Raji (cell line): Measurements from ENCODE around the gene CHRM2.

Experiments used
- POLR2A ChIP-seq: IDR thresholded peaks from 2 replicates; pipeline ENCODE4 v1.6.1; 2011; ENCODE audit warnings: low read depth, low read length, control low read depth; ENCODE audit not compliant: insufficient read depth

CHRM2 gene

DNA sequence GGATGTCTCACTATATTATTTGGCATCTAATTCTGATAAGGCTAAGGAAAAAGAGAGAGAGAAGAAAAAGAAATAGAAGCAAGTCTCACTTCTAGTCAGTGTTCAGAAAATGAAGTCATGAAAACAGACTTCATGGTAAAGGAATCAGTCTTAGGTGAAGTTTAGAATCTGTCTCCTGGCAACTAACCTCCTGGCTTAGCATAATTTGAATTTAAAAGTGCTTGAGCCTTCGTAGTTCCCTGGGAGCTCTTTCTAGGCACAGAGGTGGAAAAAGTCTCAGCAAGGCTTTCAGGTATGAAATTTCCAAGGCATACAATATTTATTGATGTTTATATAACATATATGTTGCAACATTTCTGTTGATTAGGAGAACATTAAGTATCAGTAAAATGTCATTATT is 10.4 kb downstream of the CHRM2 start:
- TF ChIP-seq POLR2A: no peak

DNA sequence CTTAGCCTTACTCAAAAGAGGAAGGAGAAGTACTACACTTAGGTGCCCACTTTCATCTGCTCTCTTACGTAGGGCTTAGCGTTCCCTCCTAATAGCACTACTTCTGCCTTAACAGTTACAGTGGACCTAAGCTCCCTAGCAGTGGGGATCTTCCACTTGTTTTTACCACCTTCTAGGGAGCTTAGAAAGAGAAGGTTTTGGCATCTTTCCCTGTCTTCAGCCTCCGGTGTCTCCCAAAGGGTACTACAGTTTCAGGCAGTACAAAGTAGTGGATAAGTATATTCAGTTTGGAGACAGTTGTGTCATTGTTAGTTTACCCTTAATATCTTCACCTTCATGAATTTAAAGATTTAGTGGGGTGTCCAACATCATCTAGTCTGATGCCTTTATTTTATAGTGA is 14.6 kb downstream of the CHRM2 start:
- TF ChIP-seq POLR2A: no peak

DNA sequence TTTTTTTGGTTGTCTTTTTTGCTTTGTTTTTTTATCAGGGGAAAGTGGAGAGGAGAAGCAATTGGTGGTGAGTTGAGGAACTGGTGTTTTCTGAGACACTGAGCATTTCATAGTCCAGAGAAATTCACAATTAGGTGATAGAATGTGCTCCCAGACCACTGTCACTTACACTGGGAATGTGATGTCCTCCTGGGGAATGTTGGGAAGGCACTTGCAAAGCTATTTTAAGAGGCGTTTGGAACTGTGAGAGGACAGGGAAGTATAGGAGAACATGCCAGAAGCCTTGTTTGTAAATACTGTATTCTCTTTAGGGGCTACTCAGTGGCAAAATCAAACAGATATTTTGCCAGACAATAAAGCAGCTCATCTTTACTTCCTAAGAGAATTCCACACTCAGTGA is 16.0 kb downstream of the CHRM2 start:
- TF ChIP-seq POLR2A: no peak

DNA sequence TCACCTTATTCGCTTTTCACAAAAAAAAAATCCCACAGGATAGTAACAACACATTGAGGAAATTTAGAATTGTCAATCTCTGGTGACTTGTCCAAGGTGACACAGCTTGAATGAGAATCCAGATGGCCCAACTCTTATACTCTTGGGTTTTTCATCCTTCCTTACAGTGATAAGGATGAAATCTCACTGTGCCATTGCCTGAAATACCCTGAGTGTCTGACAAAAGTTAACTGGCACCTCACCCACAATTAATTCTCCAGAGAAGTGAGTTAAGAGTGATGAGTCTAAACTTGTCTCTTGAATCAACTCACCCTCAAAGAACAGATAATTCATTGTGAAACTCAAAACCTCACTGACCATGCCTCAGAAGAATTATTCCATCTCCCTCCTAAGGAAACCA is 18.9 kb downstream of the CHRM2 start:
- no peak for TF ChIP-seq POLR2A

DNA sequence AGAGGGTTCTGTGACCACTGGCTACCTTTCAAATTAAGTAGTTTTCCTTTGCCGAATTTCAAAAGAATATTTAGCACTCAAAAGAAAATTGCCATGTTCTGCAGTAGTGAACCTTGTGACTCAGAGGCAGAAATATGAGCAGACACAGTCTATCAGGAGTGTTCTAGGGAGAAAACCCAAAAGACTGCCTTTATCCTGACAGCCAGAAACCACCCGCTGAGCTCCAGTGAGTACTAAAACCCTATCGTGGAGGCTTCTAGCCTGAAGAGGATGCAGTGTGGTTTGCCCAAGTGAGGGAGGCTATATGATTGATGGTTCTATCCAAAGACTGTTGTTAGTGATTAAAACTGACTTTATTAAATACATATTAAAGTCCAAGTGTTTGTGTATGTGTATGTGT is 21.9 kb downstream of the CHRM2 start:
- no peak for TF ChIP-seq POLR2A

DNA sequence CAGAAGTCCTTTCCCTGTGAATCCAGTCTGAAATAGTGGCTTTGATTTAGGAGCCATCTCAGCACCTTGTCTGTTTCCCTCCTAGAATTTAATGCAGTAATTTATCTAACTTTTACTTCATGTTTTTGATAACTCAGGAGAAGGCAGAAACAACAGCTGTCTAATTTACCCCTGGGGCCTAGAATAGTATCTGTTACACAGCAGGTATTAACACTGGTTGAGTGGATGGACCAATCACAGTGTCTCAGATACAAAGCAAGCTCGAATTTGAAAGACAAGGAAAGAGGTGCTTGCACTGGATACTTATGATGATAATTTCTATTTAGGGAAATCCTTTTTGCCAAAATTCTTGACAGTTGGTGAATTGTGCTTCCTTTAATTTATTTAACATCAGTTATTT is 23.4 kb downstream of the CHRM2 start:
- no peak for TF ChIP-seq POLR2A

DNA sequence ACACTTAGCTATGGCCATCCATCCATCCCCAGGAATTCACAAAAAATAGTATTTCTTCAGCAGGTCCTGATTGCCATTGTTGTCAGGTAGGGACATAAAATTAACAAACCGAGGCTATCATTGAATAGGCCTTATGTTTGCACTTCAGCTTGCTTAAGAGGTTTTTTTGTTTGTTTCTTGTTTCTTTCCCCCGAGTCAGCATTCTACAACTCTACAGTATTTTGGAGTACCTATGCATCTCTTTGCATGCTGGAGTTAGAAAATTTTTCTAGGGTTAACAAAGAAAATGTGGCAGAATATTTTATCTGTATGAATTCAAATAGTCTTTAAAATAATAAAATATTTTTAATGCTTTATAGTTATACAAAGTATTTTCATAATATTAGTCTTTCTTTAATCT is 26.3 kb downstream of the CHRM2 start:
- TF ChIP-seq POLR2A: no peak

DNA sequence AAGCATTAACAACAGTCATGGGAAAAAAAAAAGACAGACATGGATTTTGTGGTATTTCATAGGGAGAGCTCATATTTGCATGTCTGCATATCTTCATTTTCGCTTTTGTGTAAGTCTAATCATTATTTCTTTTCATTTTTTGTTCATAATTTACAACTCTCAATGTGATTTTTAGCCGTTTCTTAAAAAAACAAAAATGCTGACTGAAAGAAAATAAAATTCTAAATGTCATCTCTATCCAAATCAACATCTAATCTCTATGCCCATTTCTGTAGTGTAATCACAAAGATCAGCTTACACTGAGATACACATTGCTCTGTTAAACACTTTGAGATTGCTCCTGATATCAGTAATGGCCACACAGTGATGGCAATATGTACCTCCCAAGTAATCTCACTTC is 29.2 kb downstream of the CHRM2 start:
- TF ChIP-seq POLR2A: no peak

DNA sequence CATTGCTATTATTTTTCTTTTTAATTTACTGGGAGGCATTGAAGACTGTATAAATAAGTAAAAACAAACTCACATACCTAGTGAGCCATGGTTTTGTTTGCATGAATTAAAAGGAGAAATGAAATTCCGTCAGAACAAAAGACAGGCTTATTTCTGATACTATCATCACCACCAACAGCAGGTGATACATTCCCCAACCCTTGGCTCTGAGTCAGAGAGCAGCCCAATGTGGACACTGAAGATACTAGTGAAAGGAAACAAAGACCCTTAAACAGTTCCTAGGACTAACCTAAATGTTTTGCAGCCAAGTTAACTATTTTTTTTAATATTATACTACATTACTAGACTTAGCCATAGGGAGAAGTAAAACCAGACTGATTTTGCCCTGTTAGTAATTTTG is 31.6 kb downstream of the CHRM2 start:
- no peak for TF ChIP-seq POLR2A

DNA sequence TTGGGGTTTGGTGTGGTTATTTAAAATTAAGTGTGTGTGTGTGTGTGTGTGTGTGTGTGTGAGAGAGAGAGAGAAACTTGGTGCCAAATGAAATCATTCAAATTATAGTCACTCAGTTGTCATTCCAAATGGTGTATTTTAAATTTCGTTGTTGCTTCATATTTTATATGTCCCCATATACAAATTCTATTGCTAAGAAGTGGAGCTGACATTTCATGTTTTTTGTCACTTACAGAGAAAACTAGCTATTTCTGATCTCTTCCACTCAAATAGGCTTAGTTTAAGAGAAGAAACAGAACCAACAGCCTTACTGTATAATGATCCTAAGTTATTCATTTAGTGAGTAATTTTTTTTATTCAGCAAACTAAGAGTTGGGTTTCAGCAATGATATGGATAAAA is 42.3 kb downstream of the CHRM2 start:
- TF ChIP-seq POLR2A: no peak

DNA sequence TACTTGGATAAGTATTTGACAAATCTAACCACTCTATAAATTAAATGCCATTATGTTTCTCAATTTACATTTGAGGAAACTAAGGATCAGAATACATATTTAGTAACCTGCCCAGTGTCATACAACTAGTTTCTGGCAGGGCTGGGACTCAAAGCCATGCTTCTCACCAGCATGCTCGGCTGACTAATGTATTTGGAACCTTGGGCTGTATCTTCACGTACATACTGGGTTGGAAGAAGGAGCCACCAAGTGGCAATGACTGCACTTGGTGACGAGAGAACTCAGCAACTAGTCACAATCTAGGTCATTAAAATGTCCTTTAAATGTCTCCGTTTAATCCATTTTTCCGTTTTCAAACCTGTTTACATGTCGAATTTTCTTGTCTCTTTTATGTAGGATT is 42.9 kb downstream of the CHRM2 start:
- TF ChIP-seq POLR2A: no peak

DNA sequence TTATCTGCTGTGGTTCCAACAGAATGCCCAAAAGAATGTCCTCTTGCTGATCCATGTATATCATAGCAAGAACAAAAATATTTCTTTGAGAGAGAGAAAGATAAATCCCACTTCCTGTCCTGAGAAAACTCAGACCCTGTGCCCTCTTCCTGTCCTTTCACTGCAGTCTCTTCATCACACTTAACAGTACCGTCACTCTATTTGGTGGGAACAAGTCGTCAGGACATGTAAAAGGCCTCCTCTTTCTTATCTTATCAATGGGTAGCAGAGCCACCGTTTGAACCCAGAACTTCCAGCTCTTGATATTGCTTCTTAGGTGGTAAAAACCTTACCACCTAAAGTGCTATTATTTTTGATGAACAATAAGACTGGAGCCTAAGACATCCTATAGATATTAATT is 43.9 kb downstream of the CHRM2 start:
- TF ChIP-seq POLR2A: no peak

DNA sequence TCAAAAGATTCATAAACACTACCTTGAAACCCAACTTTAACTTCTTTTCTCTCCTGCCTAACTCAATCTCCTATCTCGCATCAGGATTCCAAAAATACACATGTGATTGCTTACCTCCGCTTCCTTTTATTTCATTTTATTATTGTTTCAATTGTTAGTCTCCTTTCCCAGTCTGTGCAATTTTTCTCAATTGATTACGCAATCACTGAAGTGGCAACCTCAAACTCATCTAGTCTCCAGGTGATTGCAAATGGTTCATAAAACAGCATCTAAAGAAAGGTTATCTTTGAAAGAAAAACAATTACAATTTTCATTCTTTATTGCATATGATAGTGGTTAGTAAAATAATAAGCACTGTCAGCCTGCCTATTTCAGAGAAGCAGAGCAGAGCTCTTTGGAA is 45.6 kb downstream of the CHRM2 start:
- TF ChIP-seq POLR2A: no peak

DNA sequence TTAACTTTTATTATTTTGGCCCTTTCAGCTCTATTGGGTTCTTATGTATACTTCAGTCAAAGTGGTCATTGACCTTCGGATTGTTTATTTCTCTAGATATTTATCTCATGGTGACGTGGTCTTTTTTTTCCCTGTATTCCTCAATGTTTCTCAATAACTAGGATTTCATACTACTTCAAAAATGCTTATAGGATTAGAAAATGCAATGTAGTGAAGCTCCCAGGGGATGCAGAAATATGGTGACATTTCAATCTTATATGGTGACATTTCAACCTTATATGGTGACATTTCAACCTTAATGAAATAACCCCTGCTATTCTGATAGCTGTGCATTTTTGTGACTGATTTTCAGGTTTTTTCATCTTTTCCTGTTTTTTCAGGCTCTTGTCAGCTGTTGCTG is 51.4 kb downstream of the CHRM2 start:
- no peak for TF ChIP-seq POLR2A

DNA sequence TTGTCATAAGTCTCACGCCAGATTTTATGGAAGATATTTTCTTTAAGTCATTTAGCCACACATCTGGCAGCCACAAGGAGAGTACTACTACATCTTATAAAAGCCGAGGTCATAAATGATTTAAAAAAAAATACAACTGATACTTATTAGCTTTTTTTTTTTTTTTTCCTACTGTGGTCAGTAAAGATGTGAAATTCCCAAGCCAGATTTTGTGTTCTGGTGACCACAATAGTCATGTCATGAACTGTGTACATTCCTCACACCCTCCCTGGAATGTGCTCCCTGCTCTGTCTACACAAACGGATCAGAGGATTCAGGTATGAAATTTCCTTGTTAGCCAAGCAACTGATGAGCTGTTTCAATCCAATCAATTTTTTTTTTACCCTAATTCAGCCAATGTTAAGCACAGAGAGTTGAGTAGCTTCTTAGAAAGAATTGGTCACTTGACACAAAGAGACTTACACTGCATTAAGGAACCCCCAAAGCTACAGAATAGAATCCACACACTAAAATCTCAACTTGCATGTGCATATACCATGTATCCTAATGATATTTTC is 54.7 kb downstream of the CHRM2 start:
- no peak for TF ChIP-seq POLR2A

DNA sequence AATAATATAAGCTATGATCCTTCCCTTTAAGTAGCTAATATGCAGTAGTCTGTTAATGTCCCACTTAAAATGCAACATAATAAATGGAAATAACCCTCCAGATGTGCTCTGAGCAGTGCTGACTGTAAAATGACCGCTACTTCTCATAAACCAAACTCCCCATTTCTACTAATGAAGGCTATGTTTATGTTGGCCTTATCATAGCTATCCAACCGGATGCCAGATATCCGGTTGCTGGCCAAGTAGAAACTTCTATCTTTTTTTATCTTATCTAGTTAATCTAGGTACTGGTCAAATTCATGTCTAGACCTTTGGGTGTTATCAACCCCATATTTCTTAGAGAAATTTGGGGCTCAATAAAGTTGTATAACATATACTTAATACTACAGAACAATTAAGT is 56.6 kb downstream of the CHRM2 start:
- no peak for TF ChIP-seq POLR2A

DNA sequence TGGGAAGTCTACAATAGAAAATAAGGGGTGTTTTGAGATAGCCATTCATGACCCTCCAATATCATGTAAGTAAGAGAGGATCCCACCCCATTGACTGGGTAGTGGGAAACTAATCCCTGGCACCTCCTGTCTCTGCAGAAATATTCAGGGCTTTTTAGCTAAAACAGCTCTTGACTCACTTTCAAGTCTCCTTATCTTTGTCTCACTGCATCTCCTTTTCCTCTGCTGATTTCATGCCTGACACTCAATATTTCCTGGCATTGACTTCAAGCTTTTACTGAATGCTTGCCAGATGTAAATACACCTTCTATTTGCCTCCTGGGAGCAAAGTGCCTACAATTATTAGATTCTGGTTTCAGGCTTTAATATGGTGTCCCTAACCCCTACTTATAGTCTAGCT is 57.1 kb downstream of the CHRM2 start:
- TF ChIP-seq POLR2A: no peak
